ENCODE measurements around the gene NRM. TPM values are rescaled to one million over a fixed set of nuclear protein-coding genes. Genes with fewer than 3 reads are reported as not detected.

Gene NRM
- total and polyA plus RNA-seq, 2 of the 13 experiments (the other 11 are each of a cell fraction or from before 2014, with no cell fraction given): 12.5 to 16.0 TPM

DNA sequence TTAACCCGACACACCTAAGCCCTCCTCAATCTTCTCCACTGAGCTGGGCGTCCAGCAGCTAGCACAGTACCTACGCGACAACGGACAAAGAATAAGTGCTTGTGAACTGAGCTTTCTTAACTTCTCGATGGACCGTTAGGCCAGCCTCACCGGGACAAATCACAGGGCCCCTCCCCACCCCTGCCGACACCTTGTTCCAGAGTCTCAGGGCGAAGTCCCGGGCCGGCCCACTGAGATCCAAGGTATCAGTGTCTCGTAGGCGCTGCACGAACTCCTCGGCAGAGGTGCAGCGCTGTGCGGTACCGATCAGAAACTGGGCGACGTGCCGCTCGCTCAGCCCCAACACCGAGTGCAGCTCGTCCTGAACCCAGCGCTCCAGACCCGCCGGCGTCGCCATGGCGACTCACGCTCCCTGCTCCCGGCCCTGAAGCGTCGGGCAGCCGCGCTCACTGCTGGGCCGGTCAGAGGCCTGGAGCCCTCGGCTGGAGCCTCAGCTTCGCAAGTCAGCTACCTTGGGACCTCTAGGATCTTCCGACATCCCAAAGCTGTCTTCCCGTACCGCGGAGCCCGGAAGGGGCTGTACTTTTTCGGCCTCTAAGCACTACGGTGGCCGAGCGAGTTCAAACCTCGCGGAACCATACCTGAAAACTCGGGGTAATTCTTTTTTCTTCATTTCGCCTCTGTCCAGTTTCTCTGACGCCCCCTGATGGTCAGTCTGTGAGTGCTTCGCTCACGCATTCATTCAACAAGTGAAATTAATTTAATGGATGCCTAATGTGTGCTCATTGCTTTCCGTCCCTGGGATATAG, 18.1 kb downstream of the NRM start, which contains the start of gene DHX16 (continued):
- TF ChIP-seq, protein P1, sequence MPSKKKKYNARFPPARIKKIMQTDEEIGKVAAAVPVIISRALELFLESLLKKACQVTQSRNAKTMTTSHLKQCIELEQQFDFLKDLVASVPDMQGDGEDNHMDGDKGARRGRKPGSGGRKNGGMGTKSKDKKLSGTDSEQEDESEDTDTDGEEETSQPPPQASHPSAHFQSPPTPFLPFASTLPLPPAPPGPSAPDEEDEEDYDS (CRISPR knock-in tag; IDR thresholded peaks at IDR 0.05): no peak; the same call in 1 of the 2 replicates
- TF ChIP-seq ZNF207 (IDR thresholded peaks at IDR 0.05; ENCODE audit: borderline replicate concordance) (no peak), KLF9 (CRISPR knock-in tag; IDR thresholded peaks at IDR 0.05; ENCODE audit: low read depth) (peak; percentile 92; the same call in 1 of the 2 replicates), ZNF687 (CRISPR knock-in tag; IDR thresholded peaks at IDR 0.05) (peak; percentile 89), PITX1 (CRISPR knock-in tag; IDR thresholded peaks at IDR 0.05) (no peak), MEIS1 (CRISPR knock-in tag; IDR thresholded peaks at IDR 0.05; ENCODE audit: borderline replicate concordance) (peak; percentile 60; the same call in 1 of the 2 replicates), CBX5 (CRISPR knock-in tag; IDR thresholded peaks at IDR 0.05; ENCODE audit: borderline replicate concordance) (peak; percentile 59; the same call in 1 of the 2 replicates)

All from HepG2 (cell line).